ENCODE results near the gene TSC22D1.

- no peak for TF ChIP-seq CTCF (conservative IDR thresholded peaks at IDR 0.05 in 1 of 2, IDR thresholded peaks at IDR 0.05 in 1 of 2; ENCODE audit: extremely low read depth in 1 of 2, insufficient read depth in 1 of 2, low read depth in 1 of 2, low read length in 2 of 2)
- TF ChIP-seq EZH2 (IDR thresholded peaks at IDR 0.05; ENCODE audit: borderline replicate concordance, low read length) = no peak
Observed at GRCh38 chr13:44439452-44440024, 136.6 kb downstream of the TSC22D1 start.
